SH-SY5Y (cell line): ENCODE data around the gene GFOD1.

ENCODE experiments used
- GATA2 ChIP-seq: IDR thresholded peaks from 2 replicates; pipeline ENCODE4 v1.6.1; 2011; ENCODE audit warnings: mild to moderate bottlenecking, low read depth, low read length
- GATA3 ChIP-seq: IDR thresholded peaks from 2 replicates; pipeline ENCODE4 v1.6.1; 2011; ENCODE audit warnings: low read depth, mild to moderate bottlenecking, low read length, moderate library complexity

DNA sequence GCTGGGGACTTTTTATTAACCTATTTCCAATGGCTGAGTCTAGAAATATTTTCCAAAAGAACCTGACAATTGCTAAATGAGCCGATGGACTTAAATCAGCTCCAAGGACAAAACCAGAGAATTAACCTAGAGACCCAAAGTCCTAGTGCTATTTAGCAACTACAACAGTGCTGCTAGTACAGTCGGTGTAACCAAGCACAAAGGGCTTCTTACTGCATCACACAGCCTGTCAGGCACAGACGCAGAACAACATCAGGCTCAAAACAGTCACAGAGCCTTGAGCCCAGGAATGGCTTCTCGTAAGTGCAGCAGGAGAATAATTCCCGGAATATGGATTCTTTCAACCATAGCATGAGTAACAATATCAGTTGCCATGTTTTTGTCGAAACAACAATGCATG is 70.0 kb downstream of the GFOD1 start:
- TF ChIP-seq GATA2, result no peak
- no peak for TF ChIP-seq GATA3
